ENCODE measurements around the gene LINC00237. TPM values are rescaled to one million over a fixed set of nuclear protein-coding genes. Genes with fewer than 3 reads are reported as not detected.

The LINC00237 gene
- total RNA-seq, 1 experiment from 2014 or later, result 0.90 TPM

- H3K18ac ChIP-seq (ENCODE audit: insufficient read length, low read depth, low read length), result no peak overlapping the region
- no peaks in the 10 kb centered on the region for H3K27me3 Mint-ChIP-seq (ENCODE audit: low read depth)
- H3K4me2 ChIP-seq (ENCODE audit: insufficient read depth, insufficient read length, low read length), result no peak overlapping the region
- H3K79me1 ChIP-seq (ENCODE audit: insufficient read depth, low read depth, low read length, poor library complexity, severe bottlenecking), result no peaks in the 10 kb centered on the region
- H2BK20ac ChIP-seq (ENCODE audit: low read depth, low read length, poor library complexity, severe bottlenecking), result no peak overlapping the region
- H2BK12ac ChIP-seq (ENCODE audit: insufficient read length, low read depth, low read length), result no peak overlapping the region
- H3K9me3 ChIP-seq (ENCODE audit: control insufficient read depth, low read depth, low read length), result no peaks in the 10 kb centered on the region
- no CpG with 5 or more reads among the region's 3 CpGs for WGBS (ENCODE audit: extremely low coverage, insufficient read length, low lambda C conversion rate)
- no peak for TF ChIP-seq CTCF (conservative IDR thresholded peaks at IDR 0.05)
- no peak overlapping the region; a peak in 1 of 7 replicates for H3K27ac Mint-ChIP-seq
- H3T11ph ChIP-seq (ENCODE audit: low read length), result no peak overlapping the region
- H2BK5ac ChIP-seq (ENCODE audit: insufficient read length, low read length), result no peak overlapping the region
- H3K4me3 Mint-ChIP-seq, result no peak overlapping the region
- H3K36me3 Mint-ChIP-seq (ENCODE audit: insufficient read depth in 1 of 3, low read depth in 3 of 3), result peaks cover 3 to 32% (median 23%) of the 10 kb centered on the region in 3 experiments; a peak in 5 of 7 replicates
- H2BK120ac ChIP-seq (ENCODE audit: low read depth, low read length, poor library complexity, severe bottlenecking), result no peak overlapping the region
- H3K4ac ChIP-seq (ENCODE audit: low read depth, low read length), result no peak overlapping the region
- H3K14ac ChIP-seq (ENCODE audit: insufficient read depth, low read length), result no peak overlapping the region
- H3K79me2 ChIP-seq (ENCODE audit: insufficient read depth, low read length), result 0 out of 2 replicates have a peak, but pooled peaks cover 2% of the 10 kb centered on the region
- H2AK5ac ChIP-seq (ENCODE audit: insufficient read length, low read length), result no peak overlapping the region
- no peak overlapping the region for H3K9ac ChIP-seq (ENCODE audit: extremely low read depth, insufficient read length, low read length)
- no peak overlapping the region for H4K5ac ChIP-seq (ENCODE audit: insufficient read length, low read depth, low read length)
- H3K23ac ChIP-seq (ENCODE audit: insufficient read length, low read depth, low read length), result no peak overlapping the region
- H3K9me3 Mint-ChIP-seq, result no peaks in the 10 kb centered on the region
- peaks cover 3 to 8% of the 10 kb centered on the region in 2 experiments; a peak in 1 of 4 replicates for H3K4me1 Mint-ChIP-seq
- no peaks in the 10 kb centered on the region for H3K23me2 ChIP-seq (ENCODE audit: insufficient read length, low read depth, low read length, poor library complexity, severe bottlenecking)
- H3K4me1 ChIP-seq (ENCODE audit: insufficient read depth, low read length), result no peaks in the 10 kb centered on the region
- H4K20me1 ChIP-seq (ENCODE audit: control insufficient read depth, insufficient read depth, insufficient read length), result no peaks in the 10 kb centered on the region
- DNase-seq, result no peak
- H4K91ac ChIP-seq (ENCODE audit: insufficient read length, low read depth, low read length), result no peak overlapping the region
- no peak overlapping the region for H4K8ac ChIP-seq (replicated peaks; ENCODE audit: insufficient read length, low read depth, low read length)
- H3K27me3 ChIP-seq (ENCODE audit: insufficient read depth, low read length), result no peaks in the 10 kb centered on the region
- H3K56ac ChIP-seq (ENCODE audit: insufficient read length, low read depth, low read length), result no peak overlapping the region
- no peak overlapping the region for H3K27ac ChIP-seq (ENCODE audit: insufficient read length, low read depth, low read length)
- no peak overlapping the region for H2AFZ ChIP-seq (ENCODE audit: low read length)
- no peak overlapping the region for H2BK15ac ChIP-seq (ENCODE audit: low read depth, low read length)
Measured at GRCh38 chr20:21139881-21140566, 33.9 kb upstream of the LINC00237 start.

Data from H9 (cell line).